GM19328 (cell line): ENCODE data around the gene RBMS2.

ENCODE experiments used
- ATAC-seq: cut with Tn5 transposase; IDR thresholded peaks from one replicate; pipeline ENCODE4 v1.9.1; 2021; ENCODE audit warnings: mild to moderate bottlenecking, moderate library complexity; ENCODE audit not compliant: unreplicated experiment

RBMS2 gene

DNA sequence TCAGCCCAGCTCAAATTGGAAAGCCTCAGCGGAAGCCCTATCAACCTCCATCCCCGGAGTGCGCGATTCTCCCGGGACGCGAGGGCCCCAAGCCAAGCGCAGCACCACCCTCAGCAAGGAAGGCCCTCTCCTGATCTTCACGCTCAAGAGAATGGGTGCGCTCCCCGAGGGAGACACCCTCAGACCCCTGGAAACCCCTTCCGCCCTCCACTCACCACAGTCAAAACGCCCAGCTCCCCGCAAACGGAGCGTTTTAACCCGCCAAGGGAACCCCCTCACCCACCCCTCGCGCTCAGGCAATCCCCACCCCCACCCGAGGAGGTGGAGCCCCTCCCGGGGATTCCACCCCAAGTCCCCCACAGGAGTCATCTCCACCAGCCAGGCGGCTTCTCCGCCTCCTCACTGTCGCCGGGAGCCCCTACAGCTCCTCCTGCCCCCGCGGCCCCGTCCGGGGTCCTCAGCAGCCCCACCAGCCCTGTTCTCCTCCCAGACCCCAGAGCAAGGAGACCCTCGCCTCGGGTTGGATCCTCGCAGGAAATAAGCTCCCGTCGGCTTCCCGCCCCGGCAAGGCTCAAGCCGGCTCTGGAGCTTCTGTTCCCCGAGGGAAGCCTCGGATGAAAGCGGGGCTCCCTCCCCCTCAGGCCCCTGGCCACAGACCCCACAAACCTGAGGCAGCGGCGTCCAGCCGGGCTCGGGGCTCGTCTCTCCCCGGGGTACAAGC lies 108.0 kb downstream of the RBMS2 start:
- no peak for ATAC-seq

DNA sequence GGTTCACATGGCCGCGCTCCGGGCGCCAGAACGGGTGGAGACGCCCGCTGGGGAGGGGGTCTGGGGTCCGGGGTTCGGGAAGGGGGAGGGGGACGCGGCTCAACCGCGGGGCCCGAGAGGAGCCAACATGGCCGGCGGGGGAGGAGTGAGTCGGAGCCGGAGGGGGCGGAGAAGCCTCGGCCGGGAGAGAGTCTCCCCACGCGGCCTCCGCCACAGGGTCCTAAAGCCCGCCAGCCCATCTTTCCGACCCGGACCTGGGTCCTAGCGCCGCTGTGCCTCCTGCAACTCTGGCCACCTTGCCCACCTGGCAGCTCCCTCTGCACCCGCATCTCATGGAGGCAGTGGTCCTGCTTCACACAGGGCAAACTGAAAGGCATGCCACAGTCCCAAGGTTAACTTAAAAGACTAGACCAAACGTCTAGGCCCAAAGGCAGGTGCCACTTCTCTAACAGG lies 108.6 kb downstream of the RBMS2 start, which contains the start of gene BAZ2A:
Gene BAZ2A (minus strand): TSS at position 147 of the 453 bp plus-strand sequence. CDS start 12,796 bp downstream, outside the sequence.
- ATAC-seq: peak; percentile 56

DNA sequence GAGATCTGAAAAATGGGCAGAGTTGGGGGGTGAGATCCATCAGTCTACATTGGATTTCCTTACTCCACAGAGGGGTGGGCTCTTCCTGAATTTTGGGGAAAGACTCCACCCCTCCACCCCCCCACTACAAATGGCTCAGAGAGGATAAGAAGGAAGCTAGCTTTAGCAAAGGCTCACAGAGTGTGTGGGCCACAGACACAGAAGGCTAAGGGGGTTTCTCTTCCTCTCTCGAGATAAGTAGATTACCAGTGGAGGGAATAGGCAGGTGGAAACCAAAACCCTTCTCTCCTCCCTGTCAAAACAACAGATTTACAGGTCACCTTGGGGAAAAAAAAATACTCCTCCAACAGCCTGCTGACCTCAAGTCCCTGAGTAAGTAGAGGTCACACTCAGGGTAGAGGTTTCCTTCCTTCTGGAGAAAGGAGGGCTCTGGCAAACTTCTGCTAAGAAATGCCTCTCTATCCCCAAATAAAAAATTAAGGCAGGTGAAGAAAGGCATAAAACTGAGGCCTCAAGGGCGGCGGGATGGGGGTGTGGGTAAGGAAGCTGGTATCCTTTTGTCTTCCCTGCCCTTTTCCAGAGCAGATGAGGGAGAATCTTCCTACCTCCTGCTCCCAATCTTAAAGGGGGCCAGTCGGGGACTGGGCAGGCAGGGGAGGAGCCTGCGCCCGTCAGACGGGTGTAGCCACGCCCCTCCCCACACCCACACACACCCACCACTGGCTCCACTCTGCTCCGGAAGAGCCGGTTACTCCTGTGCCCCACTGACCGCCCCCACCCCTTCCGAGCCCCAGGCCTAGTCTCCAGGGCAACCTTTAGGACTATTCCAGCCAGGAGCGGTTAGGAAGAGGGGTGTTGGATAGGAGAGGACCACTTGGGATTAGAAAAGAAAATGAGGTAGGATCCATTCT lies 110.4 kb downstream of the RBMS2 start:
- ATAC-seq: no peak

DNA sequence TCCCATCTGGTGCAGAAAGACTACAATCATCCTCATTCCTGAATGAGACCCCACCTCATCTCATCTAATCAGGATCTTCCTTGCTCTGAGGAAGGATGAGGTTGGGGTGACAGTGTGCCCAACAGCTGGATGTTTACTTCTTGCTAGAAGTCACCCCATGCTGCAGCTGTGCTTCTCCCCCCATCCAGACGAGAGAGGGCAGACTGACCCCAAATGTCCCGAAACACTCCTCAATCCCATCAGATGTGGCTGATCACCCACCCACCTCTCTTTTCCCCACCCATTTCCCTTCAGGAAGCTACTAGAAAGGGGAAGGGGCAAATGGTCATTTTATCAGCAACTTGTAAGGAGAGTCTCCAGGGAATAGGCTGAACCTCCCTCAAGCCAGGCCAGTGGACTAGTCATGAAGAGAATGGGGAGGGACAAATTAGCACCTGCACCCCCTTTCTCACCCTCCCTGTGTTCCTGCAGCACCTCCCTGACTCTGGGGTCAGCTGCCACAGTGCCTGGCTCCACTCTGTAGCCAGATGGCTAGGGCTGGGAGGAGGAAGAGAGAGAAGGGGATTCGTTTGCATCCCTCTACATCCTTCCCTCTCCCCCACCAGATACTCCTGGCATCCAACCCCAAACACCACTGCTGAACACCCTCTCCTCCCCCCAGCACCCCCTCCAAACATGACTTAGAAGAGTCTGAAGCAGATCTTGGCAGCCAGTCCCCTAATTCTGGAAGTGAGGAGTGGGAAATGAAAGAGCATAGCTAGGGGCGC lies 111.3 kb downstream of the RBMS2 start:
- ATAC-seq: no peak

DNA sequence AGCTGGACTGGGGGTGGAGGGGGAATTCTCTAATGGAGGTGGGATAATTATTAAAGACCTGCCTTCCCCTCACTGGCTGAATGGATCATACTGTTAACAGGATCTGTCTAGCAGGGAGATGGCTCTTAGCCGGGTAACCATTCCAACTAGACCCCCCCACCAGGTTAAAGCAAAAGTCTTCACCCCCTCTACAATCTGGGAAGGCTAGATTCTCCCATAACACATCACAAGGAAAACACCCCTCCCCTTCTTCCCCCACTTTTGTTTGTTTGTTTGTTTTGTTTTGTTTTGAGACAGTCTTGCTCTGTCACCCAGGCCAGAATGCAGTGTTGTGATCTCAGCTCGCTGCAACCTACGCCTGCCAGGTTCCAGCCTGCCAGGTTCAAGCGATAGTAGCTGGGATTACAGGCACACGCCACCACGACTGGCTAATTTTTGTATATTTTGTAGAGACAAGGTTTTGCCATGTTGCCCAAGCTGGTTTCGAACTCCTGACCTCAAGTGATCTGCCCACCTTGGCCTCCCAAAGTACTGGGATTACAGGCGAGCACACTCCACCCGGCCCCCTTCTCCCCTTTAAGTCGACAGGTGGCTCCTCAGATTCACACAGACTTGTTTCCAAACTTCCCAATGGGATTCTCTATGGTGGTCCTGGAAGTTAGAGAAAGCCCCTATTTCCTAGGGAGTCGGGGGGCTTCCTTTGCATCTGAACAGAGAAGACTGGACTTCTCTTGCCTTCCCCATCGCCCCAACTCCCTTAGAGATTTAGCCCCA lies 112.0 kb downstream of the RBMS2 start:
- no peak for ATAC-seq

DNA sequence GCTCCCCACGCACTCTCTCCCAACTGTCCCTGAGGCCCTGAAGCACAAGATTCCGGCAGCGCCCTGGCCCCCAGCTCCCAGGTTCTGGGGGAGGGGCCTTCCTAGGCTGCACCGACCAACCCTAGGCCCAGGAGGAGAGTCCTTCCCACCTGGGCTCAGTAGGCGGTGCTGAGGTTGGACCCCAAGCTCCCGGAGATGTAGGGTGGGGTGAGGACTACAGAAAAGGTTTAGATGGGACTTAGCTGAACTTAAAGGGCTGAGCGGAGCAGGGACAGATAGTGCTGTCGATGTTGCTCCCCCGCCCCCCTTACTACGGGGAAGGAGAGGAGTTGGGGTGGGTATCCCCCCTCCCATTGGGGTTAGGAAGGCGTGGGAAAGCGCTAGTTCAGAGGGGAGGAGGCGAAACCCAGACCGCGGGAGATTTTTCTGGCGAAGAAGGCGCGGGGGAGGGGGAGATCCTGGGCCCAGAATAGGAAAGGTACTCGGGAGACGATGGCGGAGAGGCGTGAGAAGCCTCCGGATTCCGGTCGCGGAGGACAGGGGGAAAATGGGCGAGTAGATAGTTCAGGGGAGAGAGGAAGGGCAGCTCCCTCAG lies 112.7 kb downstream of the RBMS2 start:
- ATAC-seq: no peak

DNA sequence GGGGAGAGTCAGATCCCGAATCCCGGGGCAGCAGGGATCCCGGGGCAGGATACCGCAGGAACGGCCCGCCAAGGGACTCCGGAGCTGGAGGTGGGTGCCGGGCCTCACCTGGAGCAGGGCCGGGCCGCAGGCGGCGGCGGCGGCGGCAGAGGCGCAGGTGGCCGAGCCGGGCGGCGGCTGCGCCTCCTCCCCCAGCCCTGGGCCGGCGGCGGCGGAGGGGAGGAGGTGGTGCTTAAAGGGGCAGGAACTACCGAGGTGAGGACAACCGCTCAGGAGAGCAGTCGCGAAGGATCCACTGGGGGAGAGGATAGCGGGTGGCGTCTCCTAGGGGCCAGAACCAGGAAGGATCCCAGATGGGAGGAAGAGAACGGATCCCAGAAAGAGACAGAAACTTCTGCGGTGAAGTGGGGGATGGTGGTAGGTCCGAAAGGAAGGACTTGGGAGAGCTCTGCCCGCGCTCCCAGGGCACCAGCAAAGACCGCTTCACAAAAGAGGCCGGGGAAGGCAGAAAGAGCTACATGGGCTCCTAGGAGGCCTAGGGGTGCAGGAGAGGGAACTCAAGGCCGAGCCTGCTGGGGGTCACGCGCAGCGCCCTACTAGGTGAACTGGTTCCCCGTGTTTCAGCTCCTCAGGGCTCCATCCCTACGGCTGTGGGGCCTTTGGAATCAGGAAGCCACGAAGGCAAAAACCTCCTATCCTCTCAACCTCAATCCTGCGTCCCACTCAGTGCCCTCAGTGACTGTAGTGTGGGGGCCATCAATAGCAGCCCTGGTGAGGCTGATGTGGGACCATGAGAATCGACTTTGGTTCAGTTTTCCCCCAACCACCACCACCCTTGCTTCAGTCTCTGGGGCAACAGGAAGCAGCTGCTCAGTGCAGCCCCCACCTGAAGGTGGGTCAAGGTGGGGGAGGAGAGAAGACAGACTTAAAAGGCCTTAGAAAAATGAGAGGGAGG lies 113.5 kb downstream of the RBMS2 start:
- ATAC-seq: no peak

DNA sequence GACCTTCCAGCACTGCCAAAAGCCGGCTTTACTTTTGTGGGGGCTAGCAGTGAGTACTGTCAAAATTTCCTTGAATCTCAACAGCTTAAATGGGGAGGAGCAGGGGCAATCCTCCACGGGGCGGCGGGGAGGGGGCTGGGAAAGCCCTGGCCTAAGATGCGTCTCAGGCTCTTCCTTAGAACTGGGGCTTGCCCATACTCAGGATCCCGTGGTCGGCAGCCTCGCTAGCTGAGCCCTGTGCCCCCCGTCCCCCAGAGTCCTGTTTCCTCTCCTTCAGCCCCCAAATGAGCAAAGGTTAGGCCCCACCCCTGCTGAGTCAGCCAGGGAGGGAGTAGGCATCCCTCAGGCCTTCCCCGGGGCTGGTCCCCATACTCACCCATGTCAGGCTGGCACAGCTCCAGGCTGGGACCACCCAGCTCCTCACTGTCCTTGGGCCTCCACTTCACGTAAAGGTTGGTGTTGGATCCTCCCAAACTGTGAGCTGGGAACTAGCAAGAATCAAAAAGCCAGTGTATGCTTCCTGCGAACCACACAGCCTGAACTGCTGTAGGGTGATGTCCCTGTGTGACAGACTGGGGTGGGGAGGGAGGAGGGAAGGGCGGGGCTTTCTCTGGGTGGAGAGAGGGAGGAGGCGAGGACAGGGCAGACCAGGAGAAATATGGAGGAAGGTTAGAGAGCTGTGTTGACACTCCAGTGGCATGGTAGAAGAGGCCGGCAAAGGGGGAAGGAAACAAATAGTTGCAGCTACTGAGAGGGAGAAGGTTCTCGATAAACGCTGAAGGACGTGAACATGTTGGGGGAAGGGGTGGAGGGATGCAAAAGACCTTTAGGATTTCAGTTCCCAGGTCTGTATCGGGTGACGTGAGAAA lies 114.4 kb downstream of the RBMS2 start:
- ATAC-seq: peak; percentile 50

DNA sequence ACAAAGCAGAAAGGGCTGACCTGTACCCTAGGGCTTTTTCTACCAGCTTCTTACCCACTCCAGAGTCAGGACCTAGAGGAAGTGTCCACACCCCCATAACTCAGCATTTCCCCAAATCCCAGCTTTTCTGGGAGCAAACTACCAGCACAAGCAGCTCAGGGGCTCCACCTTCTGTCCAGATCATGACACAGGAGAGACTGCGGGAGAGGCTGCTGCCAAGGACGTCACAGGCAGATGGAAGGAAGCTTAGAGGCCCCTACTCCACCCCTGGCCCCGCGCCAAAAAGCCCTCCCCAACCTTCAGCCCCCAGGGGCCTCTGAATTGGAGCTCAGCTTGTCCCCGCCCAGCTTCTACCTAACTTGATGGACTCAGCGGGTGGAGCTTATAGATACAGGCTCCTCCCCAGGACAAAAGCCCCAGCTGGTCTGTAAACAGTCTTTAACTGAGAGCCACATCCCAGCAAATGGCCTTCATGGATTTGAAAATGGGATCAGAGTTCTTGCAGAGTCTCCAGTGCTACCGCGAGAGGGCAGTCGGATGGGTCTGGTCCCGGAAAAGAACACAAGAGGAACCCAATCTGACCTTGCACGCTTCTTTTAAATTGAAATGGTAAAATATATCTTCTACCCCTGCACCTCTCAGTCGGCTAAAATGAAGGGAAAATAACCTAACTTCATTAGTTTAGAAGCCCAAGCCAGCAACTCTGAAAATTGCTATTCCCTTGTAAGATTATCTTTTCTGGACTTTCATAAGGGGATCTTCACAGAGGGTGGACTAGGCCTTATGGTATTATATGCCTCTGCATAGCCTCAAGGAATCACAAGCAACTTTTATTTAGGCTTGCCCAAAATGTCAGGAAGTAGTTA lies 115.3 kb downstream of the RBMS2 start:
- peak; percentile 40 for ATAC-seq

DNA sequence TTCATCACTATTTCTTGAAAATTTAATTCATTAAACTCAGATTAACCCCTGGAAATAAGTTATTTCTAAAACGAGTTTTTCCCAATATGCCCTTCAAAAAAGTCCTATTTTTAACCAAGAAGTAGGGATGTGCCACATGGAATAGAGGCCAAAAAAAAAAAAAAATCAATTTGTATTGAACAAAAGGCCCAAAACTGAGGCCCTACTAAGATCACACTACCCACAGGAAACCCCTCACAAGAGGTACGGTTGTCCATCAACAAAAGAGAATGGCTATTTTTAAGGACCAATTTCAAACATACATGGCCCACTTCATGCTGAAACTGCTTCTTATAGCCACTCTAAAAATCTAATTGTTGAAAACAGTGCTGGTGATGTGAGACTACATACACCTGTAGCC lies 116.0 kb downstream of the RBMS2 start:
- ATAC-seq: no peak

DNA sequence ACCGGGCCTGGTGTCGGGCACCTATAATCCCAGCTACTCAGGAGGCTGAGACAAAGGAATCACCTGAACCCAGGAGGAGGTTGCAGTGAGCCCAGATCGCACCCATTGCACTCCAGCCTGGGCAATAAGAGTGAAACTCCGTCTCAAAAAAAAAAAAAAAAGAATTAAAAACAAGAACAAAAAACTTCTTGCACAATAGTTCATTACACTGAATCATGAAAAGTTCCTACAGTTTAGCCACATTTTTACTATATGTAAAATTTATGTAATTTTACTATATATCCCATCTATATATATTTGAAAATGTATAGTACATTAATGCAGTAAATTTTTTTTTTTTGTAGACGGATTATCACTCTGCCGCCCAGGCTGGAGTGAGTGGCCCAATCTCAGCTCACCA lies 119.6 kb downstream of the RBMS2 start:
- ATAC-seq: no peak

DNA sequence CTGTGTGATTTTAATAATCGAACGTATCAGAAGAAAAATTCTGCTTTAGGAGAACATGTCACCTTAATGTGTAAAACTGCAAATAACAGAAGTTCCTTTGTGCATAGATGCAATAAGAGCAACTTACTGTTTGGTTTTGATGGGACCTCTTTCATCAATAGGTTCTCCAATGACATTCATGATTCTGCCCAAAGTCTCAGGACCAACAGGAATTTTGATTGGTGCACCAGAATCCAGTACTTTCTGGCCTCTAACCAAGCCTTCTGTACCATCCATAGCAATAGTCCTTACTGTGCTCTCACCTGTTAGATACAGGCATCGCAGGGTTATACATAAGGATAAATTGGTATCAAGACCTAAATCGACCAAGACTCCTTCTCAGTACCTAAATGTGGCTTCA lies 123.0 kb downstream of the RBMS2 start:
- no peak for ATAC-seq

DNA sequence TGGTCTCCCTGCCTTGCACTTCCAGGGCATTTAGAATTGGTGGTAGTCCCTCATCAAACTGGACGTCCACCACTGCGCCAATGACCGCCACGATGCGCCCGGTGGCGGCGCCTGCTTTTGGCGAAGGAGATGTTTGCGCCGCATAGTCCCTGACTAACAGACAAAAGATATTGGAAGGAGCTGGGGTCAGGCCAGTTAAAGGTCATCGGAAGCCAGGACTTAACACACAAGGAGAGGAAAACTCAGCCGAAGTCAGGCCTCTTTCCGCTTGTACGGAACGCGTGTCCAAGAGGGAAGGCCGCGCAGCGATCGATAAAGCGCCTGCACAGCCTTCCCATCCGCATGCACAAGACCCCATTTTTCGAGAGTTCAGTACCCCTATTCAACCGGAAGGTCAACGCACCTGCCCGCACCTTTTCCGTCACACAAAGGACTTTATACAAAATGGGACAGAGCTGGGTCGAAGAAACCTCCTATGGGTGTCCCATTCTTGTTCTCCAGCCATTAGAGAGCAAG lies 123.6 kb downstream of the RBMS2 start:
- no peak for ATAC-seq
